OCI-LY7 (cell line): ENCODE data around the gene BRI3. TPM values are rescaled to one million over a fixed set of nuclear protein-coding genes. Genes with fewer than 3 reads are reported as not detected.

Experiments used
- BruUV-seq: library from RNA; stranded (reverse); fragments of 400-500 nt; replicated peaks from 2 replicates; lab custom pipeline; 2021; lab: Mats Ljungman, UMichigan
- CTCF ChIA-PET: fragments of 300-600 bp; sonication (Branson Sonifier 250); formaldehyde crosslinking; loops from one replicate; lab custom pipeline; 2022; ENCODE audit warnings: antibody characterized with exemption; ENCODE audit not compliant: unreplicated experiment; lab: Charles Lee
- POLR2A ChIA-PET: fragments of 300-600 bp; sonication (Branson Sonifier 250); formaldehyde crosslinking; loops from one replicate; lab custom pipeline; 2022; ENCODE audit warnings: antibody characterized with exemption; lab: Charles Lee
- DNase-seq: peaks from one replicate; pipeline ENCODE4 v3.0.0-alpha.2; 2015; ENCODE audit warnings: low spot score
- H2AFZ ChIP-seq: fragments of 200-600 bp; sonication (generic), shearing (Covaris generic); 2 replicates; pipeline ENCODE4 v1.6.1; 2014; ENCODE audit warnings: mild to moderate bottlenecking, antibody characterized with exemption, low read length, moderate library complexity
- H3K27ac ChIP-seq: fragments of 200-600 bp; sonication (generic); 2 replicates; pipeline ENCODE4 v1.5.1; 2014; ENCODE audit warnings: mixed run types, low read depth, mild to moderate bottlenecking, moderate library complexity, low read length, inconsistent platforms; ENCODE audit not compliant: poor library complexity, severe bottlenecking
- H3K36me3 ChIP-seq: fragments of 200-600 bp; sonication (generic); 2 replicates; pipeline ENCODE4 v1.6.1; 2014; ENCODE audit warnings: mild to moderate bottlenecking, antibody characterized with exemption, low read length, moderate library complexity, mixed read lengths; ENCODE audit not compliant: insufficient read depth
- H3K4me1 ChIP-seq: fragments of 200-600 bp; sonication (generic); 2 replicates; pipeline ENCODE4 v1.5.1; 2014; ENCODE audit warnings: mild to moderate bottlenecking, low read length; ENCODE audit not compliant: insufficient read depth, poor library complexity, severe bottlenecking
- H3K4me2 ChIP-seq: fragments of 200-600 bp; sonication (generic); 2 replicates; pipeline ENCODE4 v1.6.1; 2014; ENCODE audit warnings: mild to moderate bottlenecking, low read length
- H3K4me3 ChIP-seq: fragments of 200-600 bp; sonication (generic); 2 replicates; pipeline ENCODE4 v1.5.1; 2014; ENCODE audit warnings: mild to moderate bottlenecking, low read depth, low read length; ENCODE audit not compliant: poor library complexity, severe bottlenecking
- H3K79me2 ChIP-seq: fragments of 200-600 bp; sonication (generic); 2 replicates; pipeline ENCODE4 v1.6.1; 2016; ENCODE audit warnings: low read depth, mild to moderate bottlenecking, low read length, moderate library complexity, mixed read lengths; ENCODE audit not compliant: insufficient read depth
- H3K9me2 ChIP-seq: fragments of 200-600 bp; sonication (generic); 2 replicates; pipeline ENCODE4 v1.6.1; 2016; ENCODE audit warnings: mild to moderate bottlenecking, low read length, mixed read lengths; ENCODE audit not compliant: insufficient read depth
- H3K9me3 ChIP-seq: fragments of 200-600 bp; sonication (generic); 2 replicates; pipeline ENCODE4 v1.6.1; 2014; ENCODE audit warnings: mild to moderate bottlenecking, mixed run types, low read length, mixed read lengths
- H4K20me1 ChIP-seq: fragments of 200-600 bp; sonication (generic); 2 replicates; pipeline ENCODE4 v1.6.1; 2014; ENCODE audit warnings: mild to moderate bottlenecking, antibody characterized with exemption, low read length, moderate library complexity, mixed read lengths; ENCODE audit not compliant: insufficient read depth
- CTCF ChIP-seq: fragments of 200-600 bp; sonication (generic); conservative IDR thresholded peaks from 2 replicates; pipeline ENCODE4 v1.5.1; 2014; ENCODE audit warnings: mild to moderate bottlenecking, antibody characterized with exemption, low read length, moderate library complexity, mixed read lengths
- EZH2phosphoT487 ChIP-seq: fragments of 200-600 bp; sonication (generic); IDR thresholded peaks from 2 replicates; pipeline ENCODE4 v1.6.1; 2018; ENCODE audit warnings: low read depth, borderline replicate concordance, mild to moderate bottlenecking, mixed run types, antibody characterized with exemption, low read length, moderate library complexity, mixed read lengths
- intact Hi-C: fragments of 100-400 bp; cut with micrococcal nuclease; formaldehyde crosslinking; loops from one replicate; pipeline ENCODE4 v1.10.0; 2022; ENCODE audit not compliant: unreplicated experiment
- total RNA-seq, 2 experiments: library from RNA; depleted of rRNA in 1 of 2; stranded (reverse); fragments of >200 nt in 1 of 2; shearing (Covaris generic) in 1 of 2; gene quantifications; 2 replicates each; pipeline ENCODE4 v1.2.3, GENCODE V29; 2014 to 2022

Gene BRI3
- total RNA-seq, 2 experiments from 2014 or later: 18.0 to 49.8 TPM

- H3K4me3 ChIP-seq: no peak overlapping the region
- intact Hi-C loops: no loop called here
- H3K79me2 ChIP-seq: no peaks in the 10 kb centered on the region
- TF ChIP-seq CTCF: no peak
- no peak for TF ChIP-seq EZH2phosphoT487
- no peak overlapping the region for H3K4me2 ChIP-seq
- no peak overlapping the region for H3K27ac ChIP-seq
- POLR2A ChIA-PET: interaction anchor here (0.6 to 0.9 kb wide), 2 partner anchors 29 to 256 kb away, joined by 3 read pairs; no protein-coding TSS in a partner anchor
- no peaks in the 10 kb centered on the region for H3K9me2 ChIP-seq
- no TSS peak for BruUV-seq
- H3K36me3 ChIP-seq: peaks cover 2% of the 10 kb centered on the region; the same call in 1 of the 2 replicates
- CTCF ChIA-PET: interaction anchor here (0.7 kb wide), 1 partner anchor 260 kb away, joined by 3 read pairs; no protein-coding TSS in a partner anchor
- H2AFZ ChIP-seq: no peak overlapping the region
- H3K9me3 ChIP-seq: no peaks in the 10 kb centered on the region
- no peaks in the 10 kb centered on the region for H4K20me1 ChIP-seq
- DNase-seq: no peak
- no peaks in the 10 kb centered on the region for H3K4me1 ChIP-seq
These were observed 48.7 kb upstream of the BRI3 start for GRCh38 chr7:98232799-98233198.

GRCh38 chr7:98233219-98234070 is 48.0 kb upstream of the BRI3 start:
- Histone ChIP-seq H3K9me3 (no peaks in the 10 kb centered on the region), H3K9me2 (no peaks in the 10 kb centered on the region), H4K20me1 (no peaks in the 10 kb centered on the region), H3K36me3 (peaks cover 7% of the 10 kb centered on the region; the same call in 1 of the 2 replicates), H3K4me3 (no peak overlapping the region), H3K79me2 (no peaks in the 10 kb centered on the region), H3K4me2 (no peak overlapping the region), H2AFZ (no peak overlapping the region), H3K4me1 (no peaks in the 10 kb centered on the region), H3K27ac (no peak overlapping the region)
- CTCF ChIA-PET: interaction anchor here (0.7 kb wide), 1 partner anchor 261 kb away, joined by 3 read pairs; no protein-coding TSS in a partner anchor
- TF ChIP-seq EZH2phosphoT487 (no peak), CTCF (no peak)
- no TSS peak for BruUV-seq
- DNase-seq: no peak
- POLR2A ChIA-PET: no interaction called here
- intact Hi-C loops: no loop called here
